ENCODE data around the gene YES1.
"Not testable (repeated sequence)": the region's sequence is repeated elsewhere in the genome, so short reads cannot be mapped to it uniquely, and the experiment has no call there.

The YES1 gene

GRCh38 chr18:820591-821165, 8.6 kb upstream of the YES1 start:
- no peak for DNase-seq

- DNase-seq = no peak
Observed at GRCh38 chr18:816869-817268, 4.8 kb upstream of the YES1 start.

- no peak for DNase-seq
Observed at GRCh38 chr18:816088-816653, 4.1 kb upstream of the YES1 start.

DNA sequence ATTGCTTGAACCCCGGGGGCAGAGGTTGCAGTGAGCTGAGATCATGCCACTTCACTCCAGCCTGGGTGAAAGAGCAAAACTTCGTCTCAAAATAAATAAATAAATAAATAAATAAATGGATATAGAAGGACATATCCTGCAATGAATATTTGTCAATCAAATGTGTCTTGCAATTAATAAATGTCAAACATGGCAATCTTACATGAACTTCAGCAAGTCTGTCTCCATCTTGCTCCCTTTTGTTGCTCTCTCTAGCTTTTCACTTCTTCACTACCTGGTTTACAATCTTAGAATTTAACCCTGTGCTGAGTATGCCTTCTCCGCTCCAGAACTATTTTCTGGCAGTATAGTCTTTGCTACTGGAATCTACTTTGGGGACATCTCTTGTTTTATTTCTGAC, 3.3 kb upstream of the YES1 start:
- DNase-seq = no peak

DNA sequence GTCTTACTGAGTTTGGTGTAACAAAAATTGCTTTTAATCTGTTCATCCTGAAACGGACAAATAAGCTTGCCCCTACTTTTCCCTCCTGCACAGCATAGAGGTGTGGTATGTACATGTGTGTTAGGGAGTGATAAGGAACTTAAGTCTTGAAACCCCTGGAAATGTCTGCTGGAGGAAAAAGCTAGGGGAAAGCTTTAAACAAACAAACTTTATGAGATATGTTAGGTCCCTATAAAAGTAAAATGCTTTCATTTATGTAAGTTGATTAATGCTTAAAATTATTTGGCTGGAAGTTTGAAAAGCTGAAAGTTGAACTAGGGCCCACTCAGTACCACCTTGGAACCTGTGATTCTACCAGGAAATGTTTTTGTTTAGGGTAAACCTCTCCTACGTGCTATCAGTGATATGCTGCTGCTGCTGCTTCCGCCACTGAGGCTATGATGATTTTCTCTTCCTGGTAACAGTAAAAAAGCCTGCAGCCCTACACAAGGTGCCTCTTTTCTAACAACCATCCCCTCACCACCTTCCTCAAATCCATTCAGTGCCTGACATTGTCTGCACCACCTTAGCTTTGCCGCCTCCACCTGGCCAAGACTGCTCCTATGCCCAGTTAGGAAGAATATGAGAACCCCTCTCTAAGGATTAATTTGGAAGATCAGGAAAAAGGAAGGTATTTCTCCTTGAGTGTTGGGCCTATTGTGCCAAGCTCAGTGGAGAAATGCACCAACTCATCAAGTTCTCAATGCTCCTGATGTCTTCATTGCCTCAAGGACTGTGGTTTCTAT, 2.5 kb upstream of the YES1 start:
- DNase-seq = no peak

GRCh38 chr18:813172-814071, 1.4 kb upstream of the YES1 start:
- DNase-seq = no peak

GRCh38 chr18:812376-813171, 532 bp upstream of the YES1 start:
- DNase-seq = no peak

- no peak for DNase-seq
Observed at GRCh38 chr18:811182-811891, 705 bp downstream of the YES1 start.

GRCh38 chr18:809985-810642, 1.9 kb downstream of the YES1 start:
- DNase-seq = no peak

DNA sequence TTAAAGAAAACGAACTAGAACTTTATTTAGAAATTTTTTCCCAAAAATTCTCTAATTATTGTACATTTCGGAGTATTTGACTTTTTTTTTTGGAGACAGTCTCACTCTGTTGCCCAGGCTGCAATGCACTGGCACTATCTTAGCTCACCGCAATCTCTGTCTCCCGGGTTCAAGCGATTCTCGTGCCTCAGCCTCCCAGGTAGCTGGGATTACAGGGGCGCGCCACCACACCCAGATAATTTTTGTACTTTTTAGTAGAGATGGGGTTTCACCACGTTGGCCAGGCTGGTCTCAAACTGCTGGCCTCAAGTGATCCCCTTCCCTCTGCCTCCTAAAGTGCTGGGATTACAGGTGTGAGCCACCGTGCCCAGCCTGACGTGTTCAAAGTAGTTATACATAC, 2.8 kb downstream of the YES1 start:
- DNase-seq = not testable (repeated sequence)

GRCh38 chr18:808502-808901, 3.5 kb downstream of the YES1 start:
- no peak for DNase-seq

GRCh38 chr18:808086-808485, 4.0 kb downstream of the YES1 start:
- DNase-seq = no peak

DNA sequence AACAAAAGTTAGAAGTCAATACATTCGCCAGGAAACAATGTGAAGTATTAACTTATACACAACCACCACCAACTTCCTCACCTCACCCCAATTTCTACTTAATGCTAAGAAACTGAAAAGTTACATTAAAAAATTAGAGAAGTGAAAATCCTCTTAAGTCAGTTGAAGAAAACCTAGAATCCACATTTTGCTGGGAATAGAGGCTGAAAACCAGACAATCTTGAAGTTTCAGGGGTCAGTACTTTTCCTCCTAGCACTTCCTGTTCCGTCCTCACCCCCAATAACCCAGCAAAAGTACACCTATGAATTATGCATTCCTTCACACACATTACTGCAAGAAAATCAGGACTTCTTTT, 6.3 kb downstream of the YES1 start:
- no peak for DNase-seq

- DNase-seq = no peak
Observed at GRCh38 chr18:805008-805754, 6.9 kb downstream of the YES1 start.

GRCh38 chr18:801137-801536, 10.9 kb downstream of the YES1 start:
- DNase-seq = no peak

- DNase-seq = no peak
Observed at GRCh38 chr18:799943-800342, 12.1 kb downstream of the YES1 start.

- not testable (repeated sequence) for DNase-seq
Observed at GRCh38 chr18:795383-795782, 16.7 kb downstream of the YES1 start.

- no peak for DNase-seq
Observed at GRCh38 chr18:789397-789796, 22.6 kb downstream of the YES1 start.

- DNase-seq = no peak
Observed at GRCh38 chr18:785242-785641, 26.8 kb downstream of the YES1 start.

DNA sequence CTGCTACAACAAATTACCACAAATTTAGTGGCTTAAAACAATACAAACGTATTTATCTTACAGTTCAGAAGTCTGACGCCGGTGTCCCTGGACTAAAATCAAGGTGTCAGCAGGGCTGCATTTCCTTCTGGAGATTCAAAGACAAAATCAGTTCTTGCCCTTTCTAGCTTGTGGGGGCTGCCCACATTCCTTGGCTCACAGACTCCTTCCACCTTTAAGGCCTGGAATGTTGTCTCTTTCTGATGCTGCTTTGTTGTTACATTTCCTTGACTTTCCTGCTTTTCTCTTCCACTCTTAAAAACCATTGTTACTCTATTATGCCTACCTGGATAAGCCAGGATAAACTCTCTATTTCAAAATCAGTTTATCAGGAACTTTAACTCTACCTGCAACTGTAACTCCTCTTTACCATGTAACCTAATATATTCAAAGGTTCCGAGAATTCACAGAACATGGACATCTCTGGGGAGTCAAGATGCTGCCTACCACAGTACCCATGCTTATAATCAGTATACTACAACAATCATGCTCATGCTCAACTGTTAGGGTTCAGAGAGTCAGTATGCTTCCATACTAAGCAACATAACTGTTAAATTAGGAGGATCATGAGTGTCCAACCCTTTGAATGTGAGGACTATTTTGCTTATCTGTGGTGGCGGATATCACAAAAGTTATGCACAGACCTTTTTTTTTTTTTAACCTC, 27.4 kb downstream of the YES1 start:
- no peak for DNase-seq
